Suprapubic skin (tissue), 3 donors: Measurements from ENCODE around the gene NR6A1.

ENCODE experiments used
- CTCF ChIP-seq, 2 donors: fragments of 200-600 bp in 1 of 2; fragments of 450-650 bp in 1 of 2; sonication (generic) in 1 of 2; IDR thresholded peaks; one replicate each; pipeline ENCODE4 v1.5.1; 2016 to 2019; ENCODE audit warnings: antibody characterized with exemption in 2 of 2, mild to moderate bottlenecking in 1 of 2, moderate library complexity in 1 of 2
- EP300 ChIP-seq: sonication (generic); formaldehyde crosslinking; IDR thresholded peaks from one replicate; pipeline ENCODE4 v1.6.1; 2017; ENCODE audit warnings: antibody characterized with exemption

DNA sequence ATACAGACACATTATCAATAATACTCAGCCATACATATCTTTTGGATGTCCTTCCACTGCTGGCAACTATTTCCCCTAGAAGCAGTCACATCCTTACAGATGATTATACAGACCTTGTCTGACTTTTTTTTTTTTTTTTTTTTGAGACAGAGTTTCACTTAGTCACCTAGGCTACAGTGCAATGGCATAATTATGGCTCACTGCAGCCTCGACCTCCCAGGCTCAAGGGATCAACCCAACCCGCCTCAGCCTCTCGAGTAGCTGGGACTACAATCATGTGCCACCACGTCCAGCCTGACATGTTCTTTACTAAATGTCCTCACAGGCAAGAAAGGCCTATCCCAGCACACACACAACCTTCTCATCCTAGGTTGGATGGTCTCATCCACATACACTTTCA lies 24.0 kb downstream of the NR6A1 start:
- no peak for TF ChIP-seq EP300
- no peak for TF ChIP-seq CTCF (IDR thresholded peaks at IDR 0.05)
